ENCODE results near the gene TNS2. TPM values are rescaled to one million over a fixed set of nuclear protein-coding genes. Genes with fewer than 3 reads are reported as not detected.

TNS2 gene
- total RNA-seq, 2 experiments from 2014 or later = 1.0 to 1.4 TPM

- peak overlapping the region; percentile 69 for H3K27ac Mint-ChIP-seq
These were observed 16.4 kb downstream of the TNS2 start for GRCh38 chr12:53065975-53066931.

GRCh38 chr12:53067074-53067992, 17.5 kb downstream of the TNS2 start:
- POLR2A ChIA-PET = interaction anchor here (1.1 kb wide), 1 partner anchor 228 kb away, joined by 4 read pairs; the partner anchor contains the start of gene PFDN5
- no peak overlapping the region for H3K4me3 Mint-ChIP-seq
- peak overlapping the region; percentile 30 for H3K27ac Mint-ChIP-seq
- CTCF ChIA-PET = interaction anchor here (1.0 to 10.2 kb wide), 14 partner anchors 10 to 277 kb away, joined by 3 to 295 read pairs (median 10); partner anchors contain the start of genes ESPL1, IGFBP6, SOAT2 and SPRYD3
- no peaks in the 10 kb centered on the region for H3K9me3 Mint-ChIP-seq (ENCODE audit: insufficient read depth)
- peaks cover 33% of the 10 kb centered on the region for H3K36me3 Mint-ChIP-seq (ENCODE audit: low read depth)
- no peaks in the 10 kb centered on the region for H3K27me3 Mint-ChIP-seq (ENCODE audit: low read depth)
- DNase-seq (no peak), ATAC-seq (no peak)
- peaks cover 13% of the 10 kb centered on the region for H3K4me1 Mint-ChIP-seq (ENCODE audit: low read depth)

More at GRCh38 chr12:53065975-53066931, 16.4 kb downstream of the TNS2 start:
- Mint-ChIP-seq H3K27me3 (ENCODE audit: low read depth) (no peaks in the 10 kb centered on the region), H3K4me1 (ENCODE audit: low read depth) (peaks cover 7% of the 10 kb centered on the region), H3K9me3 (ENCODE audit: insufficient read depth) (no peaks in the 10 kb centered on the region), H3K4me3 (no peak overlapping the region), H3K36me3 (ENCODE audit: low read depth) (peaks cover 26% of the 10 kb centered on the region)
- peak; percentile 79 for ATAC-seq
- ChIA-PET CTCF (interaction anchor here (0.6 to 10.2 kb wide), 54 partner anchors 11 to 286 kb away, joined by 3 to 295 read pairs (median 4); partner anchors contain the start of genes AAAS, CSAD, ESPL1 and IGFBP6), POLR2A (interaction anchor here (0.8 to 1.5 kb wide), 2 partner anchors 32 to 37 kb away, joined by 4 to 5 read pairs; partner anchors contain the start of gene SOAT2)
- DNase-seq = peak; percentile 79

- Mint-ChIP-seq H3K36me3 (ENCODE audit: low read depth) (peaks cover 40% of the 10 kb centered on the region), H3K27me3 (ENCODE audit: low read depth) (no peaks in the 10 kb centered on the region), H3K4me1 (ENCODE audit: low read depth) (peaks cover 13% of the 10 kb centered on the region), H3K9me3 (ENCODE audit: insufficient read depth) (no peaks in the 10 kb centered on the region), H3K4me3 (no peak overlapping the region), H3K27ac (no peak overlapping the region)
- no peak for ATAC-seq
- DNase-seq = no peak
- CTCF ChIA-PET = interaction anchor here (0.8 to 10.2 kb wide), 5 partner anchors 9 to 112 kb away, joined by 3 to 295 read pairs (median 24); partner anchors contain the start of genes IGFBP6, SOAT2 and SPRYD3
- POLR2A ChIA-PET = interaction anchor here (1.0 to 1.1 kb wide), 2 partner anchors 30 to 227 kb away, joined by 3 to 4 read pairs; partner anchors contain the start of gene PFDN5
These were observed 18.3 kb downstream of the TNS2 start for GRCh38 chr12:53067993-53068770.

DNA sequence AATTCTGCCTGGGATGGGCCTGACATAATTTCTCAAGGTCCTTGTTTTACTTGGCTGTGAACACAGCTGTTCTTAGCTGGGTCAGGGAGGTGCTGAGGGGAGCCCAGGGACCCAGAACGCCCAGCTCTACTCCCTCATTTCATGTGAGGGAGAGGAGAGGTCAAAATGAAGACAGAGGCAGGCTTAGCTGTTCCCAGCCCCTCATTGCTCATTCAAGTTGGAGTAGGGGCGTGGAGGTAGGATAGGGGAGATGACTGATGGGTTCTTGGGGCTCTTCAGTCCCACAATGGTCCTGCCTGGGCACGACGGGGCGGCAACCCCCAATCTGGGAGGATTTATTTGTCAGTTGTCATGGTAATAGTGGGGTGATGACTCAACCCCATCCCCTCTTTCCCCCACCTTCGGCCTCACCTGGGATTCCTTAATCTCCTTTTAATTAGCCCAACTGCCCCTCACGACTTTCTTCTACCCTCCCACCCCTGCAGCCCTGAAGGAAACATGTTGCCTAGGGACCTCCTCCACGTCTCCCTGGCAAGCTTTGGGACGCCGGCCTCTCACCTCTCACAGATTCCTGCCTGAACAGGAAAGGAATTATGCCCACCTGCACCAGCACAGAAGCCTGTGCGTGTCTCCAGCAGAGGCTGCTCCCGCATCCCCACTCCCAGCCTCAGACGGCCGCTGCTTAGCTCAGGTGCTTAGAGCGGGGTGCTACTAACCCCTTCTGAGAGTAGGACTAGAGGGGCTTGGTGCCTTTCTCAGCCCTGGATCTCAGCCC, 19.1 kb downstream of the TNS2 start:
- DNase-seq (no peak), ATAC-seq (no peak)
- Mint-ChIP-seq H3K9me3 (ENCODE audit: insufficient read depth) (no peaks in the 10 kb centered on the region), H3K27me3 (ENCODE audit: low read depth) (no peaks in the 10 kb centered on the region), H3K27ac (no peak overlapping the region), H3K4me1 (ENCODE audit: low read depth) (peaks cover 15% of the 10 kb centered on the region), H3K4me3 (no peak overlapping the region), H3K36me3 (ENCODE audit: low read depth) (peaks cover 41% of the 10 kb centered on the region)
- ChIA-PET CTCF (interaction anchor here (0.8 to 10.2 kb wide), 3 partner anchors 9 to 90 kb away, joined by 3 to 295 read pairs (median 119); partner anchors contain the start of genes IGFBP6, SOAT2 and SPRYD3), POLR2A (interaction anchor here (1.0 kb wide), 1 partner anchor 31 kb away, joined by 3 read pairs; no protein-coding TSS in a partner anchor)

GRCh38 chr12:53069621-53070410, 20.0 kb downstream of the TNS2 start:
- Mint-ChIP-seq H3K27me3 (ENCODE audit: low read depth) (no peaks in the 10 kb centered on the region), H3K36me3 (ENCODE audit: low read depth) (peaks cover 45% of the 10 kb centered on the region), H3K4me3 (no peak overlapping the region), H3K9me3 (ENCODE audit: insufficient read depth) (no peaks in the 10 kb centered on the region), H3K27ac (no peak overlapping the region), H3K4me1 (ENCODE audit: low read depth) (peaks cover 18% of the 10 kb centered on the region)
- ATAC-seq (no peak), DNase-seq (no peak)
- ChIA-PET CTCF (interaction anchor here (7.4 to 10.2 kb wide), 2 partner anchors 8 to 31 kb away, joined by 119 to 295 read pairs; partner anchors contain the start of genes IGFBP6, SOAT2 and SPRYD3), POLR2A (no interaction called here)

- H3K27me3 Mint-ChIP-seq (ENCODE audit: low read depth) = no peaks in the 10 kb centered on the region
- no peak overlapping the region for H3K27ac Mint-ChIP-seq
- ChIA-PET CTCF (interaction anchor here (1.1 to 10.2 kb wide), 3 partner anchors 30 to 120 kb away, joined by 3 to 295 read pairs (median 4); partner anchors contain the start of genes IGFBP6 and SOAT2), POLR2A (no interaction called here)
- H3K36me3 Mint-ChIP-seq (ENCODE audit: low read depth) = peaks cover 42% of the 10 kb centered on the region
- no peaks in the 10 kb centered on the region for H3K9me3 Mint-ChIP-seq (ENCODE audit: insufficient read depth)
- DNase-seq (no peak), ATAC-seq (no peak)
- H3K4me1 Mint-ChIP-seq (ENCODE audit: low read depth) = peaks cover 16% of the 10 kb centered on the region
- H3K4me3 Mint-ChIP-seq = no peak overlapping the region
These were observed 21.1 kb downstream of the TNS2 start for GRCh38 chr12:53070877-53071492.

- CTCF ChIA-PET = interaction anchor here (1.1 to 10.2 kb wide), 3 partner anchors 29 to 119 kb away, joined by 3 to 295 read pairs (median 4); partner anchors contain the start of genes IGFBP6 and SOAT2
- DNase-seq (no peak), ATAC-seq (no peak)
- H3K27ac Mint-ChIP-seq = peak overlapping the region; percentile 55
- POLR2A ChIA-PET = no interaction called here
- H3K27me3 Mint-ChIP-seq (ENCODE audit: low read depth) = no peaks in the 10 kb centered on the region
- H3K36me3 Mint-ChIP-seq (ENCODE audit: low read depth) = peaks cover 43% of the 10 kb centered on the region
- H3K9me3 Mint-ChIP-seq (ENCODE audit: insufficient read depth) = no peaks in the 10 kb centered on the region
- peaks cover 12% of the 10 kb centered on the region for H3K4me1 Mint-ChIP-seq (ENCODE audit: low read depth)
- no peak overlapping the region for H3K4me3 Mint-ChIP-seq
These were observed 22.0 kb downstream of the TNS2 start for GRCh38 chr12:53071591-53072551.

- Mint-ChIP-seq H3K9me3 (ENCODE audit: insufficient read depth) (no peaks in the 10 kb centered on the region), H3K4me1 (ENCODE audit: low read depth) (peaks cover 28% of the 10 kb centered on the region), H3K27me3 (ENCODE audit: low read depth) (no peaks in the 10 kb centered on the region), H3K36me3 (ENCODE audit: low read depth) (peaks cover 53% of the 10 kb centered on the region), H3K27ac (no peak overlapping the region), H3K4me3 (no peak overlapping the region)
- no peak for DNase-seq
- CTCF ChIA-PET = interaction anchor here (7.6 kb wide), 1 partner anchor 7 kb away, joined by 119 read pairs; no protein-coding TSS in a partner anchor
- POLR2A ChIA-PET = interaction anchor here (1.0 kb wide), 1 partner anchor 26 kb away, joined by 3 read pairs; no protein-coding TSS in a partner anchor
- no peak for ATAC-seq
These were observed 24.0 kb downstream of the TNS2 start for GRCh38 chr12:53073881-53074280.

Measured in activated CD8-positive, alpha-beta T cell treated with anti-CD3 and anti-CD28 coated beads, Interleukin-2, amount 10 ng/mL, durations not matched to agents 7 days and 5 days (primary cell).